GM03348 (cell line): ENCODE measurements around the gene ABL1.

Experiments used
- DNase-seq: peaks from one replicate; pipeline ENCODE4 v3.0.0; 2012; ENCODE audit warnings: low spot score

Gene ABL1

DNA sequence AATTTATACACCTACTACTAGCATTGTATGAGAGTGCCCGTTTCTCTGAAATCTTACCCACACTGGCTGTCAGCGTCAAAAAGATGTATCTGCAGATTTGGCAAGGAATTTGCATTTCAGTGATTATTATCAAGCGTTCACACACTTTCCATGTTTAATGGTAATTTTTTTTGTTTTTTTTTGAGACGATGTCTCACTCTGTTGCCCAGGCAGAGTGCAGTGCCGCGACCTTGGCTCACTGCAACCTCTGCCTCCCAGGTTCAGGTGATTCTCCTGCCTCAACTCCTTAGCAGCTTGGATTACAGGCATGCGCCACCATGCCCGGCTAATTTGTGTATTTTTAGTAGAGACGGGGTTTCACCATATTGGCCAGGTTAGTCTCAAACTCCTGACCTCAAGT is 14.3 kb downstream of the ABL1 start:
- DNase-seq = no peak

DNA sequence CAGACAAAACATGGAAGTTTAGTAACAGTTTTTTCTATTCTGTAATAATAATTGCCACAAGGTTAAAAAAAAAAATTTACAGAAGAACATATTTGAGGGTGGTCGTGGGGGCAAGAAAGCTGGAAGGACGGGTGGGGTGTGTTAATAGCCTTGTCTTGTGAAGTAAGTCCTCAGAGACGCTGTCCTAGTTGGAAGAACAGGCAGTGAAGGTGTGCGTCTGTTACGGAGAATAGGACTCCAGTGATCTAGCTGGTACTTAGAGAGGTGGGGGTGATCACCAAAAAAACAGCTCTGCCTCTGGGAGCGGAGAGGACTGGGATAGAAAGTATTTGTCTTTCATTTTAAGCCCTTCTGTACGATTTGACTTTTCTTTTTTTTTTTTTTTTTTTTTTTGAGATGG is 17.7 kb downstream of the ABL1 start:
- no peak for DNase-seq

DNA sequence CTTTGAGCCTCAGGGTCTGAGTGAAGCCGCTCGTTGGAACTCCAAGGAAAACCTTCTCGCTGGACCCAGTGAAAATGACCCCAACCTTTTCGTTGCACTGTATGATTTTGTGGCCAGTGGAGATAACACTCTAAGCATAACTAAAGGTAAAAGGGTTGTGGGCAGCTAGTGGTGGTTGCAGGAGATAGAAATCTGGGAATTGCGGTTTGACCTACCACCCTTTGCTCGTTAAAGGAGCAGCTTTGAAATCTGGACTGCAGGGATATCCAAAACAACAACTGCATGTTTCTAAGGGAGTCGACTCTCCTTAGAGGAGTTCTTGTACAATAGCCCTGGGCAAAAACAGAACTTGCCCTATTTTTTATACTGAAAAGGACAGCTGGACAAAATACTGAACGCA is 19.0 kb downstream of the ABL1 start:
- DNase-seq = no peak

DNA sequence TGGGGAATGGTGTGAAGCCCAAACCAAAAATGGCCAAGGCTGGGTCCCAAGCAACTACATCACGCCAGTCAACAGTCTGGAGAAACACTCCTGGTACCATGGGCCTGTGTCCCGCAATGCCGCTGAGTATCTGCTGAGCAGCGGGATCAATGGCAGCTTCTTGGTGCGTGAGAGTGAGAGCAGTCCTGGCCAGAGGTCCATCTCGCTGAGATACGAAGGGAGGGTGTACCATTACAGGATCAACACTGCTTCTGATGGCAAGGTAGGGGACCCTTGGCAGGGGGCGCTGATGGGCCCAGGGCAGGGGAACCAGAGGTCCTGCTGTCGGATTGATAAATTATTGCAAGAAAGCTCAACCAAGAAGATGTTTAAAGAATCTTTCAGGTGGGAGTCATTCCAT is 19.8 kb downstream of the ABL1 start:
- no peak for DNase-seq

DNA sequence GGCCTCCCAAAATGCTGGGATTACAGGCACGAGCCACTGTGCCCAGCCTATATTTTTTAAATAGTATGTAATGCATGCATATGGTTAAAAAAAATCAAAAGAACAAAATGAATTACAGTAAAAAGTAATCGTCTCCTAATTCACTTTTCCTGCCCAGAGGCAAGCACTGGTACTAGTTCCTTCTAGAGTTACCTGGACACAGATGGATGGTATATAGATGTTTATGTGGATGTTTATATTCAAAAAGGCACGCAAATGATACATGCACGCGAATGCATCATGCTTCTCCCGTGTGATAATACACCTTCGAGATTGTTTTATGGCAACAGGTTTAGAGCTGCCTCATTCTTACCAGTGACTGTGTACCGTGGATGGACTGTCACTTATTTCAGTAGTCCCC is 21.4 kb downstream of the ABL1 start:
- no peak for DNase-seq

DNA sequence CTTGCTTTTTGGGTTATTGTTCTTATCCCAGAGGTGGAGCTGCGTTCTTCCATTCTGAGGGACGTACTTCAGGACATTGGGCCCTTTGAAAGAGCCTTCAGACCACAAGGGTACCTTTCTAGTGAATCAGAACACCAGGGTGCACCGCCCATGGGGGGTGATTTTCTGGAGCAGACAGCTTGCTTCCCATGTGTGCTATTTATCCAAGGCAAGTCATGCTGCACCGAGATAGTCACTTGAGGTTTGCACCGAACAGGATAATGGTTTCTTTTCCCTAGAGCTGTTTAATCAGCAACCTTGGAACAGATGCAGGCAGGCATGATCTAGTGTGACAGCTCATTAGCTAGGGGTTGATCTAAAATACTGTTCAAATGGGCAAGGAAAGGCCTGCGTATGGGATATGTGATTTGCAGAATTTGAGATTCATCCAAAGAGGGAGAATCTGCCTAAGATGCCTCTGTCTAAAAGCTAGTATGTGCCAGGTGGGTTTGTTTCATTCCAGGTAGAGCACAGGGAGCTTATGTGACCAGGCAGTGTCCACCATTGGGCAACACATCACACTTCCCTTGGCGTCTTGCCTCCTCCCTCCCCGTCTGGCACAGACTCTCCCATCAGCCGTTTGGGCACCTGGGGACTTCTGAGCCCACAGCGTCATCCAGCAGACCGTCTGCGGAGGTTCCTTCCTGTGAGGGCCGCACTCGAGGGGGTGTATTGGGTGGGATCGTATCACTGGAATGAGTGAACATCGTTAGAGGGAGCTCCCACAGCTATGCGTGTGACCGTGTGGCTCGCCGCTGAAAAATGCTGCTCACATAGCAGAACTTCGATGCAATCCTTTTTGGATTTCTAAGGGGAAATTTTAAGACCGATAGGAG is 23.0 kb downstream of the ABL1 start:
- DNase-seq = peak; percentile 78

DNA sequence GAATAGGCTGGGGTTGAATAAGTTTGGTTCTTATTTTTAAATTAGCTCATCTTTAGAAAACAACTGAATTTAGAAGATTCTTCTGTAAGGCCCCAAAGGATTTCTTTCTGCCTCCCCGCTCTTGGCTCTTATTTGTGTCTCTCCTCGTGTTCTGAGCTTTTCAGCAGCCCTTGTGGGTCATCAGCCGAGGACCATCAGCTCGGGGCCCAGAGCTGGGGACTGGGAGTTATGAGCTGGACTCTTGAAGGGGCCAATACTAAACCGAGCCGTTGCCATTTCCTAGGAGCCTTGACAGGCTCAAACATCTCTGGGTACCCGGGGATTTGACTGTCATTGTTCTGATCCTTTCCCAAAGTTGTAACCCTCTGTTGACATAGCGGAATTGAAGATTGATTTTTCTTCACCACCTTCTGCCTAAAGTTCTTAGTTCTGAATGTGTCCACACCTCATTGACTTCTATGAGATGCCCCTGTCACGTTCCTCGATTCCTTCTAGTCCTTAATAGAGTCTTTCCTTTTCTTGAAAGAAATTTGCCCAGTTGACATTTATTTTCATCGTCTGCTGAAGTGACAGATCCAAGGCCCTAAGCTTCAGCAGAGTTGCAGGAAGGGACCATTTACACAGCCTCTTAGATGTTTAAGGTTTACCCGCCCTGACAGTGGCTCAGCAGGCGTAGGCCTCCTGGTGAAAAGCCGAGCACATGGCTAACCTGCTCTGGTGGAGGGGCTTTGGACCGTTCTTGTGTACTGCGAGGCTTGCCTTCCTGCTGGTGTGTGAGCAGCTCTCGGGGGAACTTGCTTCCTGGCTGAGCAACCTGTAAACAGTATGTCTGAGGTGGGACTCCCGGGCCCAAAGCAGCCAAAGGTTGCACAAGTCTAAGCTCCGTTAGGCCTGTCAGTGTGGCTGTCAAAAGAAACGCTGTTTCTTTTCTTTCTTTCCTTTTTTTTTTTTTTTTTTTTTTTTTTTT is 24.0 kb downstream of the ABL1 start:
- DNase-seq = no peak

DNA sequence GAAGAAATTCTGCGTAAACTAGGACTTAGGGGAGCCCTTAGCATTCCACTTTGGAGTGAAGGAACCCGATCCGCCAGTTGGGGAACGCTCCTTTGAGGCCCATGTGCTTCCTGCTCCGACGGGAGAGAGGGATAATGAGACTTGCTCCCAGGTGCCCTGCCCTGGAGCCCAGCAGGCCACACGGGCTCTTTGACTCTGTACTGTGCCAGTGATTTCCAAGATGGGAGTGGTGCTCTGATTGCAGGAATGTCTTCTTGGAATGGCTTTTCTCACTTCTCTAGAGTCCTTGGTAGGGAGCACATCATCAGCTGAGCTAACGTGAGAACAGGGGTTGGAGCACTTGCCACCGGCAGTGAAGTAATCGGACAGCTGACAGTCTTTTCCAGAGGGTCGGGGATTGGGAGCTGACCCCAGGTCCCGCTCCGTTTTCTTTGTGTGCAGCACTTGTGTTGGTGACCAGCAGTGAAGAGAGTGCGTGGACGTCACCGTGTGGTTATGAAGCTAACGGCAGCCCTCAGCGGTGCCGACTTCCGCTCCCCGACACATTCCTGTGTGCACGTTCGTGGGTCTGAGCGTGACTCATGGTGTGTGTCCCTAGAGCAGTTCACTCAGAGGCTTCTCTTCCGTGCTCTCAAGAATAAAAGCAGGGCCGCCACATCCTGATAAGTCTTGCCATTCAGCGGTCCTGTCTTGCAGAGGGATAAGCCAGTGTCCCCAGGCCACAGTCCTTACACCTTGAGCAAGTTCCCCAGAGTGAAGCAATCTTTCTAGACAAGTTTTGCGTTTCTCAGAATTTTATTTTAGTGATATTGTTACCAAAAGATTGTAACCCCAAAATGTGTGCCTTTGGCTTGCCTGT is 25.6 kb downstream of the ABL1 start:
- DNase-seq = peak; percentile 90

DNA sequence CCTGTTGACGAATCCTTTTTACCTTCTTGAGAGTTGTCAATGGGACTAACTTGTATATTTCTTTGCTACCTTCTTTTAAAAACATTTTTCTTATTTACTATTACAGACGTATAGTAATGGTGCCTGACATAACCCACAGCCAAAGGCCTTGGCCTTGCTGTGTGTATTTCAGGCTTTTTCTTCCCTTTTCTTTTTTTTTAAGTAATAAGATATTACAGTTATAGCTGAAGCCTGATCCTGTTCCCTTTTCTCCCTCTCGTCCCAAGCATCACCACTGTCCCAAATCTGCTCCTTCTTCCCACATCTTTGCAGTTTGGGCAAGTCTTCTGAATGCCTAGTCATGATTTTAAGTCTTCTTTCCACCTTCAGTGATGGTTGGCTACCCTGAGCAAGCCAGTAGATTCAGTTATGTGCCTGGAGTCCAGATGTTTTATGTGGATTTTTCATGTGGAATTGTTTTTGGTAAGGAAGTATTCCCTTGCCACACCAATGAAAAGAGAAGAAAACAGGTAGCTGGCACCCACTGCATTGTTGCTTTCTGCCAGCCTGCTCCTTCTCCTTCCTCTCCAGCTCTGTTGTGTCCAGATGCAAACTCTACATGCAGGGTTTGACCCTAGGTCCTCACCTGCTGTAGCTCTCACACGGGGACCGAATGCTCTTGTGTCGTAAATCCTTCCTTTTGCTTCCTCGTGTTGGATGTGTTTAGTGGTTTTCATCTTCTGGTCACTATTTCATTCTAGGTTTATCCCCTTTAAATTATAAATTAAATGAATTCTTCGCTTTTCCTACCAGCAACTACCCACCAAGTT is 26.5 kb downstream of the ABL1 start:
- no peak for DNase-seq

DNA sequence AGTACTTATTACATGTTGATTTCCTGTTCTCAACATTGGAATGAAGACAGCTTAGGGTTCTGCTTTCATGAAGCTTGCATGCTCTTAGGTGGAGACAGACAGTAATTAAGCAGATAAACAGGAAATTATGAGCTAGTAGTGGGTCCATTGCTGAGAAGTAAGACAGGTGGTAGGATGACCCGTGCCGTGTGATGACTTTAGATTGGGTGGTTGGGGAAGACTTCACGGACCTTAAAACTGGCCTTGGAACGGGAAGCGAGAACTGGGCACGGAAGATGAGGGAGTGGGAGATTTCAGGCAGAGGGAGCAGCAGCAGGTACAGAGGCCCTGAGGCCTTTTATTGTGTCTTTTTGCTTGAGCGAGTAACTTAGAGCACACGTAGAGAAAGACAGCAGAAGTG is 27.2 kb downstream of the ABL1 start:
- DNase-seq = no peak

DNA sequence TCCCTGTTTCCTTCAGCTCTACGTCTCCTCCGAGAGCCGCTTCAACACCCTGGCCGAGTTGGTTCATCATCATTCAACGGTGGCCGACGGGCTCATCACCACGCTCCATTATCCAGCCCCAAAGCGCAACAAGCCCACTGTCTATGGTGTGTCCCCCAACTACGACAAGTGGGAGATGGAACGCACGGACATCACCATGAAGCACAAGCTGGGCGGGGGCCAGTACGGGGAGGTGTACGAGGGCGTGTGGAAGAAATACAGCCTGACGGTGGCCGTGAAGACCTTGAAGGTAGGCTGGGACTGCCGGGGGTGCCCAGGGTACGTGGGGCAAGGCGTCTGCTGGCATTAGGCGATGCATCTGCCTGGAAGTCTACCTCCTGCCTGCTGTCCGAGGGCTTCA is 27.7 kb downstream of the ABL1 start:
- no peak for DNase-seq

DNA sequence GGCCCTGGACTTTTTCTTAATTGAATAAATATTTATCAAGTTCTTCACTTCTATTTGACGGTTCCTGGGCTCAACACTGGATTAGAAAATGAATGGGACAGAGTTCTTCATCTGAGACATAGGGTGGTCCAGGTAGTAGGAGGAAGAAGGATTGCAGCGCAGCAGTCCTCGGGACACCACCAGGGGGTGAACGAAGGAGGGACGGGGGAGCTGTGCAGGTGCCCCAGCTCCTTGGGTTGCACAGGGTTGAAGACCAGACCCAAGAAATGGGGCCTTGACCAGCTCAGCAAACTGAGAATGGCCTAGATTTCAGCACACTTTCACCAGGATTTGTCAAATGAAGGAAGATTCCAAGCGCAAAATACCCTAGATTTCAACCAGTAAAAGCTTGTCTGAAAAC is 29.5 kb downstream of the ABL1 start:
- DNase-seq = no peak

DNA sequence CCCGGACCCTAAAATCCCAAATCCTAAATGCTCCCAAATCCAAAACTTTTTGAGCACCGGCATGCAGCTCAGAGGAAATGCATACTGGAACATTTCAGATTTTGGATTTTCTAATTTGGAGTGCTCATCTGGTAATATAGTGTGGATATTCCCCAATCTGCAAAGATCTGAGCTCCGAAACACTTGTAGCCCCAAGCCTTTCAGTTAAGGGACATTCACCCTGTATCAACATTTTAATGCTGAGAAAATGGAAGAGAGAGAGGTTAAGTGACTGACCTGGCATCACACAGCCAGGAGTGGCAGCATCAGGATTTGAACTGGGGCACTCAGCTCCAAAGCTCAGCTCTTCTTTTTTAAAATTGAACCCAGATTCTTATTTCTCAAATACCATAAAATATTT is 30.9 kb downstream of the ABL1 start:
- DNase-seq = no peak

DNA sequence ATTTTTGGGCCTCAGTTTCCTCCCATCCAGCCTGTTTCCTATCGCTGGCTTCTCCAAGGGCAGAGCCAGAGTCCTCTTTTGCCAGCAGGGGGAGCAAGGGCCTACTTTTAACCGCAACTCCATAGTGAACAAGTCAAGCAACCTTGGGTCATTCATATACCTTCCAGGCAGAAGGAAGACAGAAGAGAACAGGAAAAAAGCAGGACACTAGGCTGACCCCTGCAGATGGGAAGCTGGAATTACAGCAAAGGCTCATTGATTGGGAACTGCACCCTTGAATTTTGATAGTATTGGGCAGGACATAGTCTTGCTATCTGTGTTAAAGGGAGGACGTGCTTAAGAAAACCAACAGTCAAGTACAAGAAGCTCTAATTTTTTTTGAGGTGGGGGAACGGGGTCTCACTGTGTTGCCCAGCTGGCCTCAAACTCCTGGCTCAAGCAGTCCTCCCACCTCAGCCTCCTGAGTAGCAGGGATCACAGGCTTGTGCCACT is 31.5 kb downstream of the ABL1 start:
- DNase-seq = peak; percentile 77

DNA sequence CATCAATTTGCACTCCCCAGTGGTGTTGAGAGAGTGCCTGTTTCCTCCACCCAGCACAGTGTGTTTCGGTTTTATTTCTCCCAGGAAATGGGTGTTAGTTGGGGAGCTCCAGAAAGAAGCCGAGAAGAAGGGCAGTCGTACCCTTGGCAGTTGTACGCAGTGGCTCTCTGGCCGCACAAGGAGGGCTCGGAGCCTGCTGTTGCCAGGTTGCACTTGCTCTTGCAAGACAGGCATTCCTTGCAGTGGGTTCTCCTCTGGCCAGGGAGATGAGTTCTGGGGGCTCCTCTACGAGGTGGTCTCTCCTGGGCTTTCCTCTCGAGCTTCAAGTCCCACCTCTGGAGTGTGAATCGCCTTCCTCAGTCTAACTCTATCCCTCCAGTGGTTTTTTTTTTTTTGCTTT is 32.5 kb downstream of the ABL1 start:
- no peak for DNase-seq

DNA sequence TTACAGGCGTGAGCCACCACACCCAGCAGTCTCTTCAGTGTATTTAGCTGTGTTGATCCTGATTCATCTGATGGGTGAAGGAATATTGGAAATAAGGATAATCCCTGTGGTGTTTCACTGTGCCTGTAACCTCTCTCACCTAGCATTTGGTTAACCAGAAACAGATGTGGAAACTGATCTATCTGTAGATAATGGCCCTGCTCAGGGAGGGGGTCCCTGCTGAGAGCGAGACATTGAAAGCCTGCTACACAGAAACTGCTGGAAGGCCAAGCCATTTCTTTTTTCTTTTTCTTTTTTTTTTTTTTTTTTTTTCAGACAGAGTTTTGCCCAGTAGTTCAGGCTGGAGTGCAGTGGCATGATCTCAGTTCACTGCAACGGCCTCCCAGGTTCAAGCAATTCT is 33.2 kb downstream of the ABL1 start:
- DNase-seq = no peak

DNA sequence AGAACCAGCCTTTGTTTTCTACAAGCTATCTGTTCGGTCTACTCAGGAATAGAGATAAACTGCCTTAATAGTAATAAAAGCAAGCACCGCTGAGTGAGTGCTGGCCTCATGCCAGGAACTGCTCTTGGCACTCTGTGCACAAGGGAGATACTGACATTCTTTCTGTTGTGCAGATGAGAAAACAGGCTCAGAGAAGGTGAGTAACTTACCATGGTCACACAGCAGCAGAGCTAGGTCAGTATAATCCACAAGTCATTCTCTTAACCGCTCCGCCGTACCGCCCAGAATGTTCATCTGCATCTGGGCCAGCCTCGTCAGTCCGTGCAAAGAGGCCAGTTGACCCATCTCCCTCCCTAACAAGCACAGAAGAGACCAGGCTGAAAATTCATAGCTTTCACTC is 34.2 kb downstream of the ABL1 start:
- no peak for DNase-seq

DNA sequence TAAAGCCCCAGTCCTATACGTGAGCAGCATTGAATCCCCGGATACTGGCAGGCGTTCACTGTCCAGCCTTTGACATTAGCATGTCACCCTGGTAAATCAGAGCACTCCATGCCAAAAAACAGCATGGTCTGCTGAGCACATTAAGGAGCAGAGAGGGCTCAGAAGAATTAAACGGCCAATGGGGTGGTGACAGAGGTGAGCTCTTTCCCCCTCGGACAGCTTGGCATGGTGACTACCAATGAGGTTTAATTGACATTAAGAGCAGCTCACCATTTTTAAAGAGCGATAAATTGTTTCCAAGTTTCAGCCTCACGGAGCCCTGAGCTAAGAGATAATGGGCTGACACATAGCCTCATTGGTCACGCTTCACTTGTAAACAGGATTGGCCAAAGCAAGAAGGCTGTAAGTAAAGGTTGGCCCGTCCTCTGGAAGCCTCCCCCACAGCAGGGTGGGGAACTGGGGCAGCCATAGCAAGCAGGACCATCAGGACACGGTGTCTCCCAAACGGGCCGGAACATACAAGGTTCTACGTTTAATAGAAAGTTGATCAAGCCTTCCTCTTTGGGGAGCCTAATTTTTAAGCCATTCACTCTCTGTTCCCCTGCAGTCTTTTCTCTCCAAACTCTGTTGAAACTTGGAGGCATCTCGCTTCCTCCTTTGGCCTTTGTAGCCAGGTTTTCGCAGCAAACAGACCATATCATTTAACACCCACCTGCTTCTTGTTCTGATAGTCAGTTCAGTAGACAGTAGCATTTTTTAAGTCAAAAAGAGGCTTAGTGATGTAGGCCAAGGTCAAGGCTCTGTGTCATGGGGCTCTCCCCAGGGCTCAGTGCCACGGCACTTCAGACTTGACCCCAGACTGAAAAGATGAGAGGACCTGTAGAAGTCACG is 35.7 kb downstream of the ABL1 start:
- DNase-seq = no peak

DNA sequence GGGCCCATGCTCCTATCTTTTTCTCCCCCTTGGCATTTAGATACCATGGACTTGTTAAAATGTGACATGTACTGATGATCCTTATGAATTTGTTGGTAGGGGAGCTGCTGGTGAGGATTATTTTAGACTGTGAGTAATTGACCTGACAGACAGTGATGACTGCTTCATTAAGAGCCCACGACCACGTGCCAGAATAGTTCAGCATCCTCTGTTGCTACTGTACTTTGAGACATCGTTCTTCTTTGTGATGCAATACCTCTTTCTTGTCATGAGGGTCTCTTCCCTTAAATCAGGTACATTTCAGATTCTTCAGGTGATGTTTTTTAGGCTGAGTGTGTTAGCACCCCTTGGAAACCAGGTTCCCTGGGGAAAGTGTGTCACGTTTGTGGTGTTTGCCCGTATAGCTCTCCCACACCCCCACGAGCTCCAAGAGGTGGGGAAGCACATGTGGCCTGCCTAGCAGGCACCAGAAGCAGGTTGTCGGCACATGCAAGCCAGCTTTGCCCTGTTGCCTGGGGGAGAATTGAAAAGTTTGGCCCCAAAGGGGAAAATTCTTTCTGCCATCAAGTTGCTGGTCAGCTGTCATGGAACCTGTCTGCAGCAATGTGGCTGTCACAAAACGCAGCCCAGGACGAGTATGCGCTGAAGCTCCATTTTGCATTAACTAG is 36.5 kb downstream of the ABL1 start:
- DNase-seq = no peak

DNA sequence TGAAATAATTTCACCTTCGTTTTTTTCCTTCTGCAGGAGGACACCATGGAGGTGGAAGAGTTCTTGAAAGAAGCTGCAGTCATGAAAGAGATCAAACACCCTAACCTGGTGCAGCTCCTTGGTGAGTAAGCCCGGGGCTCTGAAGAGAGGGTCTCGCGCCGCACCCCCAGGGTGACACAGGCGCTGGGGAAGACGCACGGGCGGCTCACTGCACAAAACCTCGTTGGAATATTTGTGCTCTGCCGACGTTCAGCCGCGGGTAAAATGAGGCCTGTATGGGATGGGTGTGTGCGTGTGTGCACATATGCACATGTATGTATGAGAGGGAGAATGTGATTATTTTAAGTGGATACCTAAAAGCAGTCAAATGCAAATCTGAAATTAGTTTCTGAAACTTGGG is 37.0 kb downstream of the ABL1 start:
- no peak for DNase-seq
